HCT116 (cell line): ENCODE data around the gene FAM181B. TPM values are rescaled to one million over a fixed set of nuclear protein-coding genes. Genes with fewer than 3 reads are reported as not detected.

ENCODE experiments used
- ATAC-seq: fragments of 200-7000 bp; cut with Tn5 transposase; 2 replicates; pipeline ENCODE4 v1.9.1; 2020; ENCODE audit warnings: mild to moderate bottlenecking, moderate library complexity
- BruUV-seq: library from RNA; stranded (reverse); fragments of 400-500 nt; replicated peaks from 2 replicates; lab custom pipeline; 2021; lab: Mats Ljungman, UMichigan
- CTCF ChIA-PET: fragments of 300-600 bp; sonication (Branson Sonifier 250); formaldehyde crosslinking; loops from one replicate; lab custom pipeline; 2021; ENCODE audit warnings: antibody characterized with exemption; lab: Charles Lee
- POLR2A ChIA-PET: fragments of 300-600, 350-600 bp; sonication (Branson Sonifier 250); formaldehyde crosslinking; loops from one replicate; lab custom pipeline; 2021; ENCODE audit warnings: antibody characterized with exemption; lab: Charles Lee
- RAD21 ChIA-PET, 2 experiments: fragments of 300-600 bp; sonication (Branson Sonifier 250); formaldehyde crosslinking; loops; one replicate each; lab custom pipeline; 2023; ENCODE audit warnings: low total read pairs in 2 of 2; ENCODE audit not compliant: uncharacterized antibody in 2 of 2, unreplicated experiment in 2 of 2, low non-redundant PET in 1 of 2; lab: Charles Lee
- DNase-seq: peaks from one replicate; pipeline ENCODE4 v3.0.0-alpha.2; 2010; ENCODE audit warnings: low read depth, low spot score
- H2AFZ ChIP-seq: fragments of 200-600 bp; shearing (Covaris generic), sonication (generic); 2 replicates; pipeline ENCODE4 v1.6.1; 2017; ENCODE audit warnings: low read depth, mixed run types, mixed read lengths, antibody characterized with exemption, low read length; ENCODE audit not compliant: poor library complexity, severe bottlenecking
- H3K27ac ChIP-seq: 2 replicates; pipeline ENCODE4 v1.5.1; 2012; ENCODE audit warnings: low read depth, low read length
- H3K27me3 ChIP-seq: fragments of 200-600 bp; sonication (generic); 2 replicates; pipeline ENCODE4 v1.6.1; 2016; ENCODE audit warnings: mixed run types, low read length, mixed read lengths; ENCODE audit not compliant: insufficient read depth
- H3K36me3 ChIP-seq, 2 experiments: fragments of 200-500 bp in 1 of 2; fragments of 200-600 bp in 1 of 2; sonication (Bioruptor generic) in 1 of 2; sonication (generic) in 1 of 2; 2 replicates each; pipeline versions ENCODE4 v1.5.1 to v1.6.1; 2014 to 2016; ENCODE audit warnings: low read length in 2 of 2, inconsistent platforms in 1 of 2, mixed read lengths in 1 of 2, mixed run types in 1 of 2; ENCODE audit not compliant: insufficient read depth in 2 of 2, control insufficient read depth in 1 of 2
- H3K4me1 ChIP-seq, 2 experiments: fragments of 200-600 bp in 1 of 2; sonication (generic) in 1 of 2; 2 replicates each; pipeline versions ENCODE4 v1.5.1 to v1.6.1; 2012 to 2017; ENCODE audit warnings: low read length in 2 of 2, inconsistent platforms in 1 of 2, mild to moderate bottlenecking in 1 of 2, mixed read lengths in 1 of 2, mixed run types in 1 of 2, moderate library complexity in 1 of 2; ENCODE audit not compliant: insufficient read depth in 2 of 2, control insufficient read depth in 1 of 2
- H3K4me2 ChIP-seq: fragments of 200-600 bp; sonication (generic); 2 replicates; pipeline ENCODE4 v1.6.1; 2017; ENCODE audit warnings: mixed run types, low read length, mixed read lengths
- H3K4me3 ChIP-seq, 2 experiments: fragments of 200-600 bp in 1 of 2; sonication (generic) in 1 of 2; replicated peaks in 1 of 2; 2 replicates each; pipeline ENCODE4 v1.5.1; 2011 to 2016; ENCODE audit warnings: low read length in 2 of 2, control low read depth in 1 of 2, low read depth in 1 of 2, mild to moderate bottlenecking in 1 of 2, mixed read lengths in 1 of 2, mixed run types in 1 of 2
- H3K79me2 ChIP-seq: fragments of 200-600 bp; sonication (generic); 2 replicates; pipeline ENCODE4 v1.6.1; 2017; ENCODE audit warnings: mild to moderate bottlenecking, mixed run types, low read length, moderate library complexity, mixed read lengths; ENCODE audit not compliant: insufficient read depth
- H3K9ac ChIP-seq: fragments of 200-600 bp; sonication (generic); 2 replicates; pipeline ENCODE4 v1.6.1; 2016; ENCODE audit warnings: low read length, mixed read lengths
- H3K9me2 ChIP-seq: fragments of 200-600 bp; sonication (generic), shearing (Covaris generic); 2 replicates; pipeline ENCODE4 v1.6.1; 2017; ENCODE audit warnings: mixed run types, mild to moderate bottlenecking, moderate library complexity; ENCODE audit not compliant: insufficient read depth
- H3K9me3 ChIP-seq, 2 experiments: fragments of 200-500 bp in 1 of 2; fragments of 200-600 bp in 1 of 2; sonication (Bioruptor generic) in 1 of 2; sonication (generic) in 1 of 2; 2 replicates each; pipeline ENCODE4 v1.6.1; 2014 to 2017; ENCODE audit warnings: low read length in 2 of 2, mixed read lengths in 2 of 2, inconsistent platforms in 1 of 2, low read depth in 1 of 2, mild to moderate bottlenecking in 1 of 2, mixed run types in 1 of 2, moderate library complexity in 1 of 2; ENCODE audit not compliant: control insufficient read depth in 1 of 2, insufficient read depth in 1 of 2
- H4K20me1 ChIP-seq: fragments of 200-600 bp; sonication (generic), shearing (Covaris generic); 2 replicates; pipeline ENCODE4 v1.6.1; 2017; ENCODE audit warnings: mixed run types, mild to moderate bottlenecking, moderate library complexity; ENCODE audit not compliant: insufficient read depth
- ELF1 ChIP-seq: IDR thresholded peaks from 2 replicates; pipeline ENCODE4 v1.6.1; 2012; ENCODE audit warnings: low read depth, borderline replicate concordance
- EZH2 ChIP-seq: fragments of 200-600 bp; sonication (generic); IDR thresholded peaks from 2 replicates; pipeline ENCODE4 v1.6.1; 2017; ENCODE audit warnings: antibody characterized with exemption, mixed run types
- EZH2phosphoT487 ChIP-seq: fragments of 200-600 bp; IDR thresholded peaks from 2 replicates; pipeline ENCODE4 v1.6.1; 2018; ENCODE audit warnings: antibody characterized with exemption, borderline replicate concordance
- FOSL1 ChIP-seq: IDR thresholded peaks from 2 replicates; pipeline ENCODE4 v1.6.1; 2012; ENCODE audit warnings: low read depth
- JUND ChIP-seq: IDR thresholded peaks from 2 replicates; pipeline ENCODE4 v1.6.1; 2012
- POLR2AphosphoS5 ChIP-seq: IDR thresholded peaks from 2 replicates; pipeline ENCODE4 v1.6.1; 2011; ENCODE audit warnings: mild to moderate bottlenecking, low read depth, low read length, moderate library complexity
- SIN3A ChIP-seq: IDR thresholded peaks from 2 replicates; pipeline ENCODE4 v1.6.1; 2012; ENCODE audit warnings: low read depth
- SRF ChIP-seq: IDR thresholded peaks from 2 replicates; pipeline ENCODE4 v1.6.1; 2012; ENCODE audit warnings: low read depth
- YY1 ChIP-seq: IDR thresholded peaks from 2 replicates; pipeline ENCODE4 v1.6.1; 2011; ENCODE audit warnings: low read length, low read depth, moderate library complexity, mild to moderate bottlenecking; ENCODE audit not compliant: insufficient replicate concordance; ENCODE audit errors: extremely low read depth
- ZFX ChIP-seq: fragments of 450-650 bp; IDR thresholded peaks from 2 replicates; pipeline ENCODE4 v1.6.1; 2017
- ZNF274 ChIP-seq: fragments of 200-500 bp; sonication (Bioruptor generic); IDR thresholded peaks from 2 replicates; pipeline ENCODE4 v1.6.1; 2014; ENCODE audit warnings: mild to moderate bottlenecking, low read depth, low read length, inconsistent platforms
- intact Hi-C: fragments of 100-400 bp; cut with micrococcal nuclease; formaldehyde crosslinking; loops from 2 replicates; pipeline ENCODE4 v1.10.0; 2022
- total RNA-seq: library from RNA; stranded (reverse); gene quantifications from one replicate; pipeline ENCODE4 v1.2.1, GENCODE V29; 2021; ENCODE audit not compliant: unreplicated experiment
- TF ChIP-seq, protein P1 (sequence below): IDR thresholded peaks from 2 replicates; pipeline ENCODE4 v1.6.1; 2011; ENCODE audit warnings: mild to moderate bottlenecking, low read length, moderate library complexity; ENCODE audit not compliant: insufficient replicate concordance; ENCODE audit errors: extremely low read depth
- TF ChIP-seq, protein P2 (sequence below), 3 experiments: fragments of 200-600 bp in 1 of 3; sonication (generic) in 1 of 3; IDR thresholded peaks in 2 of 3; conservative IDR thresholded peaks in 1 of 3; 2 replicates each; pipeline ENCODE4 v1.5.1; 2012 to 2017; ENCODE audit warnings: low read depth in 2 of 3, low read length in 2 of 3, antibody characterized with exemption in 1 of 3, borderline replicate concordance in 1 of 3, control low read depth in 1 of 3, mild to moderate bottlenecking in 1 of 3, mixed read lengths in 1 of 3, mixed run types in 1 of 3, moderate library complexity in 1 of 3; ENCODE audit not compliant: insufficient read depth in 1 of 3
- TF ChIP-seq, protein P3 (sequence below): IDR thresholded peaks from 2 replicates; pipeline ENCODE4 v1.6.1; 2012
- TF ChIP-seq, protein P4 (sequence below): IDR thresholded peaks from 2 replicates; pipeline ENCODE4 v1.6.1; 2012; ENCODE audit warnings: low read depth

The FAM181B gene
- total RNA-seq, 1 experiment from 2014 or later, result not detected

DNA sequence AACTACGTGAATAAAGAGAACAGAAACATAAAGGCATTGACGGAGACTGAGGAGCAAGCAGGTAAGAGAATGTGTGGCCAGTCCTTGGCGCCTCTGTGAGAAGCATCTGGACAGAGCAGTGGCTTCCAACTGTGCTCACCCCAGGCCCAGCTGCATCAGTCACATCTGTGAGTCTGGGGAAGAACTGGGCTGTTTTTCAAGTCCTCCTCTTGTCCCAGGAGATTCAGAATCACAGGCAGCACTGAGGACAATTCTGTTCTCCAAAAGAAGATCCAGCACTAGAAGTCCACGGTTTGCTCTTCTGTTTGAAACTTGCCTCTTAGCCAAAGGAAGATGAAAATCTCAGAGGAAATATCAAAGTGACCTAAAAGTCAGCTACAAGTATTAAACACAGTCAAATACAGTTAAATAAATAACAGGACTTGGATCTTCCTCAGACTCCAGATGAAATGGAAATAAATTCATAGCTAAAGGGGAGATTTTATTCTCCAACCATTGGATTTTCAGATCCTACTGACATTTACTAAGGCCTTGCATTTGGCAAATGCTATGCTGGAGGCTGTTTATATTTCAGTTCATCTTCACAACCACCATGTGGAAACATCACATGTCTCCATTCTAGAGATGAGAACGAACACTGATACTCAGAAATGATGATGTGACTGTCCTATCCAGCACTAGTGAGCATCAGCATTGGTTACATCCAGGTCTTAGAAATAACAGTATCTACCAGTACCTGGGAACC, 14.1 kb downstream of the FAM181B start:
- Histone ChIP-seq H3K9ac (no peak overlapping the region), H4K20me1 (no peaks in the 10 kb centered on the region), H3K4me1 (no peaks in the 10 kb centered on the region), H3K36me3 (no peaks in the 10 kb centered on the region), H3K9me2 (no peaks in the 10 kb centered on the region), H3K79me2 (no peaks in the 10 kb centered on the region), H3K27ac (no peak overlapping the region), H2AFZ (no peak overlapping the region), H3K9me3 (no peaks in the 10 kb centered on the region), H3K4me2 (no peak overlapping the region), H3K27me3 (peaks cover 17% of the 10 kb centered on the region; the same call in 1 of the 2 replicates), H3K4me3 (no peak overlapping the region)
- DNase-seq (no peak), ATAC-seq (no peak)
- no TSS peak for BruUV-seq
- ChIA-PET CTCF (interaction anchor here (0.8 to 1.5 kb wide), 3 partner anchors 24 to 182 kb away, joined by 3 to 4 read pairs (median 3); partner anchors contain the start of gene DDIAS), POLR2A (no interaction called here), RAD21 (no interaction called here)
- intact Hi-C loops, result no loop called here
- TF ChIP-seq POLR2AphosphoS5 (no peak), JUND (no peak), SRF (no peak), ELF1 (no peak), ZNF274 (no peak), SIN3A (no peak), EZH2phosphoT487 (no peak), YY1 (no peak), EZH2 (no peak), FOSL1 (no peak), ZFX (no peak)
- TF ChIP-seq, protein P1, sequence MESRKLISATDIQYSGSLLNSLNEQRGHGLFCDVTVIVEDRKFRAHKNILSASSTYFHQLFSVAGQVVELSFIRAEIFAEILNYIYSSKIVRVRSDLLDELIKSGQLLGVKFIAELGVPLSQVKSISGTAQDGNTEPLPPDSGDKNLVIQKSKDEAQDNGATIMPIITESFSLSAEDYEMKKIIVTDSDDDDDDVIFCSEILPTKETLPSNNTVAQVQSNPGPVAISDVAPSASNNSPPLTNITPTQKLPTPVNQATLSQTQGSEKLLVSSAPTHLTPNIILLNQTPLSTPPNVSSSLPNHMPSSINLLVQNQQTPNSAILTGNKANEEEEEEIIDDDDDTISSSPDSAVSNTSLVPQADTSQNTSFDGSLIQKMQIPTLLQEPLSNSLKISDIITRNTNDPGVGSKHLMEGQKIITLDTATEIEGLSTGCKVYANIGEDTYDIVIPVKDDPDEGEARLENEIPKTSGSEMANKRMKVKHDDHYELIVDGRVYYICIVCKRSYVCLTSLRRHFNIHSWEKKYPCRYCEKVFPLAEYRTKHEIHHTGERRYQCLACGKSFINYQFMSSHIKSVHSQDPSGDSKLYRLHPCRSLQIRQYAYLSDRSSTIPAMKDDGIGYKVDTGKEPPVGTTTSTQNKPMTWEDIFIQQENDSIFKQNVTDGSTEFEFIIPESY, result no peak
- TF ChIP-seq, protein P2, sequence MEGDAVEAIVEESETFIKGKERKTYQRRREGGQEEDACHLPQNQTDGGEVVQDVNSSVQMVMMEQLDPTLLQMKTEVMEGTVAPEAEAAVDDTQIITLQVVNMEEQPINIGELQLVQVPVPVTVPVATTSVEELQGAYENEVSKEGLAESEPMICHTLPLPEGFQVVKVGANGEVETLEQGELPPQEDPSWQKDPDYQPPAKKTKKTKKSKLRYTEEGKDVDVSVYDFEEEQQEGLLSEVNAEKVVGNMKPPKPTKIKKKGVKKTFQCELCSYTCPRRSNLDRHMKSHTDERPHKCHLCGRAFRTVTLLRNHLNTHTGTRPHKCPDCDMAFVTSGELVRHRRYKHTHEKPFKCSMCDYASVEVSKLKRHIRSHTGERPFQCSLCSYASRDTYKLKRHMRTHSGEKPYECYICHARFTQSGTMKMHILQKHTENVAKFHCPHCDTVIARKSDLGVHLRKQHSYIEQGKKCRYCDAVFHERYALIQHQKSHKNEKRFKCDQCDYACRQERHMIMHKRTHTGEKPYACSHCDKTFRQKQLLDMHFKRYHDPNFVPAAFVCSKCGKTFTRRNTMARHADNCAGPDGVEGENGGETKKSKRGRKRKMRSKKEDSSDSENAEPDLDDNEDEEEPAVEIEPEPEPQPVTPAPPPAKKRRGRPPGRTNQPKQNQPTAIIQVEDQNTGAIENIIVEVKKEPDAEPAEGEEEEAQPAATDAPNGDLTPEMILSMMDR (IDR thresholded peaks at IDR 0.05 in 2 of 3, conservative IDR thresholded peaks at IDR 0.05 in 1 of 3; ENCODE audit: borderline replicate concordance in 1 of 3, insufficient read depth in 1 of 3, low read depth in 2 of 3, low read length in 2 of 3), result no peak
- TF ChIP-seq, protein P3, sequence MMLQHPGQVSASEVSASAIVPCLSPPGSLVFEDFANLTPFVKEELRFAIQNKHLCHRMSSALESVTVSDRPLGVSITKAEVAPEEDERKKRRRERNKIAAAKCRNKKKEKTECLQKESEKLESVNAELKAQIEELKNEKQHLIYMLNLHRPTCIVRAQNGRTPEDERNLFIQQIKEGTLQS, result no peak
- TF ChIP-seq, protein P4, sequence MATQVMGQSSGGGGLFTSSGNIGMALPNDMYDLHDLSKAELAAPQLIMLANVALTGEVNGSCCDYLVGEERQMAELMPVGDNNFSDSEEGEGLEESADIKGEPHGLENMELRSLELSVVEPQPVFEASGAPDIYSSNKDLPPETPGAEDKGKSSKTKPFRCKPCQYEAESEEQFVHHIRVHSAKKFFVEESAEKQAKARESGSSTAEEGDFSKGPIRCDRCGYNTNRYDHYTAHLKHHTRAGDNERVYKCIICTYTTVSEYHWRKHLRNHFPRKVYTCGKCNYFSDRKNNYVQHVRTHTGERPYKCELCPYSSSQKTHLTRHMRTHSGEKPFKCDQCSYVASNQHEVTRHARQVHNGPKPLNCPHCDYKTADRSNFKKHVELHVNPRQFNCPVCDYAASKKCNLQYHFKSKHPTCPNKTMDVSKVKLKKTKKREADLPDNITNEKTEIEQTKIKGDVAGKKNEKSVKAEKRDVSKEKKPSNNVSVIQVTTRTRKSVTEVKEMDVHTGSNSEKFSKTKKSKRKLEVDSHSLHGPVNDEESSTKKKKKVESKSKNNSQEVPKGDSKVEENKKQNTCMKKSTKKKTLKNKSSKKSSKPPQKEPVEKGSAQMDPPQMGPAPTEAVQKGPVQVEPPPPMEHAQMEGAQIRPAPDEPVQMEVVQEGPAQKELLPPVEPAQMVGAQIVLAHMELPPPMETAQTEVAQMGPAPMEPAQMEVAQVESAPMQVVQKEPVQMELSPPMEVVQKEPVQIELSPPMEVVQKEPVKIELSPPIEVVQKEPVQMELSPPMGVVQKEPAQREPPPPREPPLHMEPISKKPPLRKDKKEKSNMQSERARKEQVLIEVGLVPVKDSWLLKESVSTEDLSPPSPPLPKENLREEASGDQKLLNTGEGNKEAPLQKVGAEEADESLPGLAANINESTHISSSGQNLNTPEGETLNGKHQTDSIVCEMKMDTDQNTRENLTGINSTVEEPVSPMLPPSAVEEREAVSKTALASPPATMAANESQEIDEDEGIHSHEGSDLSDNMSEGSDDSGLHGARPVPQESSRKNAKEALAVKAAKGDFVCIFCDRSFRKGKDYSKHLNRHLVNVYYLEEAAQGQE, result no peak
